COLO668 (cell line): ENCODE data around the gene MACO1.
A peak's percentile ranks its signal among the peaks of the same experiment; 100 is the strongest.
"Not testable (repeated sequence)": the region's sequence is repeated elsewhere in the genome, so short reads cannot be mapped to it uniquely, and the experiment has no call there.

Experiments used
- DNase-seq: peaks from one replicate; lab custom pipeline; 2025; ENCODE audit not compliant: unreplicated experiment; lab: John Stamatoyannopoulos, UW

The MACO1 gene

GRCh38 chr1:25456502-25456901, 25.8 kb downstream of the MACO1 start:
- DNase-seq: no peak

- DNase-seq: no peak
Observed at GRCh38 chr1:25458541-25459298, 28.0 kb downstream of the MACO1 start.

DNA sequence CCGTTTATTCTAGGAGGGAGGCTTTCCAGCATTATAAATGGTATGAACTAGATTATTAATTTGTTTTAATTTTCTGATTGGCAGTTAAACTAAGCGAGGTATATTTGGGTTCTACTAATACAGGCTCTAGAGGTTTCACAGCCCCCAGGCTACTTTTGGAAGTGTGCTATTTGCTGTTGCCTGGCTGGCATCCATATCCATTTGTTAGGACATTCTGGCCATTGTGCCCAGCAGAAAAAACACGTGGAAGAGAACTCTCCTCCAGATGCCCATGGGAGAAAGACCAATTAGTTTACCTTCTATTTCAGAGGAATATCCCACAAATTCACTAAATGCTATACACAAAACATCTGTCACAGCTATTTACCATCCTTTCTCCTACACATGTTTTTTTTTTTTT, 29.3 kb downstream of the MACO1 start:
- DNase-seq: no peak

GRCh38 chr1:25460816-25461215, 30.1 kb downstream of the MACO1 start:
- not testable (repeated sequence) for DNase-seq

- no peak for DNase-seq
Observed at GRCh38 chr1:25461849-25462248, 31.2 kb downstream of the MACO1 start.

DNA sequence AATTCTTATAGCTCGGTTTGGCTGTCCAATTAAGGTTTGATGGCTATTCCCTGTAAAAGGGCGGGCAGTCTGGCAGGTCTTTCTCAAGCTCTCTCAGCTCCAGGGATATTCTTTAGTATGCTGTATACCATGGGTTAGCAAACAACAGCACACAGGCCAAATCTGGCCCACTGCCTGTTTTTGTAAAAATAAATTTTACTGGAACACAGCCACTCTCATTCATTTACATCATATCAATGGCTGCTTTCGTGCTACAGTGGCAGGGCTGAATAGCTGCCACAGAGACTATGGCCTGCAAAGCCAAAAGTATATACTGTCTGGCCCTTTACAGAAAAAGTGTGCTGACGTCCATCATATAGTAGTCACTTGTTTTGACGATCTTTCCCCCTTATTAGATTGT, 32.0 kb downstream of the MACO1 start:
- no peak for DNase-seq

DNA sequence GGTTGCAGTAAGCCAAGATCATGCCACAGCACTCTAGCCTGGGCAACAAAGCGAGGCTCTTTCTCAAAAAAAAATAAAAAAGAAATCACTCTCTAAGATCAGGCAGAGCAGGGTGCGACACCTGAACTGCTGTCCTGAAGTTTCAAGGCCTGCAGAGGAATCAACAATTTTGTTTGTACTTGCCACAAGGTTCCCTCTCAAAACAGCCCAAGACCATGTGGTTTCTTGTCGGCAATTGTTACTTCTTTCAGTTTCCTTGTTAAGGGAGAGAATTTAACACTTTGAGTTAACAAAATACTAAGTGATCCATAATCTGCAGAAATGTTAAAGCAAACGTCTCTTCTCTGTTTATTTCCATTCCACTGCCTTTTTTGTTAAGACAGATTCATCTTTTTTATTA, 36.5 kb downstream of the MACO1 start:
- DNase-seq: no peak

DNA sequence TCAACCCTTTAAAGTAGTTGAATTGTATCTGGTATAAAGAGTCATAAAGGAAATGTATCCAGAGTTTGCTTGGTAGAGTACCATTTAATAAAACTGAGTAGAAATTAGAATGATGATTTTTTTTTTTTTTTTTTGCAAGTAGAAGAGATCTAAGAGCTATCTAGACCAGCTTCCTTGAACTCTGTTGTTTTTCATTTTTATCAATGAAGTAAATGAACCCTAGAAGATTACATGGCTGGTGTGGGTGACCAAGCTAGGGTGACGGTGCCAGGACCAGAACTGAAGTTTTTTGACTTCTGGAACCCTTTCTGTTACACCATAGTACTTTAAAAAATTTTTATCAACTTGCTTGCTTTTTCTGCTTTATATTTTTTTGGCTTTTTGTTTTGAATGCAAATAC, 36.9 kb downstream of the MACO1 start:
- DNase-seq: no peak

DNA sequence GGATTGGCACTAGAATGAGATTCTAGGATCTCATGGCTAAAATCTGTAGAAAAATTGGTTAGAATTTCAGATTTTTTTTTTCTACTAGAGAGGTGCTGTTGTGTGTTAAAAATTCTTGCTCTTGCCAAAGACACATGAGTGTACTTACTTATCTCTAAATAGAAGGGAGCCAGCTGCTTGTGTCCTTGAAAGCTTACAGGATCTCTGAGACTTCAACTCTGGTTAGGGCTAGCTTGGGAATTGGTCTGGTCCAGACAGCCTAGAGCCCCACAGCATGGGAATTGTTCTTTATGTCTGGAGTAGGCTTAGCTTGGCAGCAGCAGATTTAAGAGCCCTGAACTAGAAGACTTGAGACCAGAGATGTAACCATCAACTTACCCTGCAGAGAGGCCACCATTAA, 37.3 kb downstream of the MACO1 start:
- DNase-seq: no peak

- DNase-seq: no peak
Observed at GRCh38 chr1:25469177-25469576, 38.5 kb downstream of the MACO1 start.

DNA sequence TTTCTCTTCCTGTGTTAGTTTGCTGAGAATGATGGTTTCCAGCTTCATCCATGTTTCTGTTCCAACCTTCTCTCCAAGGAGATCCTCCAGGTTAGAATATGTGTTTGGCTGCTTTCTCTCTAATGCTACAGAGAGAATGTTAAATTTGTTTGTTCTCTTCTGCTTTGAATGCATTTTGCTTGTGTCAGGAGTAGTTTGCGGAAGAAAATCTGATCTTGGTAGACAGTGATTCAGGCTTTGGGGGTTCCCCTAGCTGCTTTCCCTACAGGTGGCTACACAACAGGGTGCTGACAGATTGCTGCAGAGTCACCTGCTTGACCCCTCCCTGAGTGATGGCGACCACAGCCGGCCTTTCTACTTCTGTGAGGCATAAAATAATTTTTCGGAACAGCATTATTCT, 41.8 kb downstream of the MACO1 start:
- peak; percentile 81 for DNase-seq

GRCh38 chr1:25473653-25474225, 43.0 kb downstream of the MACO1 start:
- no peak for DNase-seq

- no peak for DNase-seq
Observed at GRCh38 chr1:25474439-25475047, 43.8 kb downstream of the MACO1 start.

DNA sequence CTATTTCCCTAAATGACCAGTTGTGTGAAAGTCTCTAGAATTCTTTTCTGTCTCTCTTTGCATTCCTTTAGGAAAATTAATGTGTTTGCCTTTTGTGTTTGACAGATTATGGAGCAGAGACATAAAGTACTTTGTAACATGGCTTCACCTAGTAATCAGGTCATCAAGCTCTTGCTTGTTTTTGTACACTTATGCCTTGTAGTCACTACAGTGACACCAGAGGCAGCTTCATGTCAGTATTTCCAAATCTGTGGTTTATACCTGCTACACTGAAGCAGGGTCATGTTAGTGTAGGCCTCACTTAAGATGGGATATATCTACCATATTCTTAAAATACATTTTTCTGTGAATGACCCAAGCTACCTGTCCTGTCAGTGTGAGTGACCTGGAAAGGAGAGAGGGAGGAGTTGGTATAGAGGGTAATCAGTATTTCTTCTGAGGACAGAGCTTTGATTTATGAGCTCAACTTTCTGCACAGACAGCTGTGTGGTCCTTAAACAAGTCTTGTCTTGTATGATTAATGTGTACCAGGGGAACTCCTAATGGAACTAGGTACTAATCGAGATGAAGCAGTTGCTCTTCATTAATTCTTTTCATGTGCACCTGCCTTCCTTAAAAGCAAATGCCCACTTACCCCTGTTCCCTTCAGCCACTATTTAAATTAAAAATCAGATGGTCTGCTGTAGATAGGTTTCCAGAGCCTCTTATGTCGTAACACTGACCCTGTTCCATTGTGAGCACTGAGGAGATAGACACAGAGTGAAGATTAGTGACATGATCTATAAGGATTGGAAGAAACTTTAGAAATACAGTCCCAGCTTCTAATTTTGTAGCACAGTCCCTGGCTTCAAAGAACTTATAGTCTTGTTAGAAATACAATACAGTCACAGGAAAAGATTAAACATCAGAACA, 45.7 kb downstream of the MACO1 start:
- no peak for DNase-seq

- DNase-seq: no peak
Observed at GRCh38 chr1:25477448-25478034, 46.8 kb downstream of the MACO1 start.

DNA sequence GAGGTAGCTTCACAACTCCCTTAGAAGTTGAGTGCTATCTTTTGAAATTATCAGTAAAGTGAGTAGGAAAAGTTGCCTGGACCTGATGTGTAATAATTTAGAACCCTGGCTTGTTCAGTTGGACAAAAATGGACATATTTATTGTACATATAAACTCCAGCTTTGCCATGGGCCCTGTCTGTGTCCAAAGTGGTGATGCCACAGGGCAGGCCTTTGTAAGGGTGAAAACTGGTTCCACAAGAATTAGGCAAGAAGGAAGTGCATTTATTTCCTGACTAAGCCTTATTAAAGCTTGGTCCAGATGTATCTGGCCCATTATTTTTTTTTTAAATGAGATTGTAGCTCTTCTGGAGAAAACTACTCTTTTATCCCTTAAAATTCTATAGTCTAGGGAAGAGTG, 47.9 kb downstream of the MACO1 start:
- no peak for DNase-seq

GRCh38 chr1:25481625-25482024, 50.9 kb downstream of the MACO1 start:
- no peak for DNase-seq

DNA sequence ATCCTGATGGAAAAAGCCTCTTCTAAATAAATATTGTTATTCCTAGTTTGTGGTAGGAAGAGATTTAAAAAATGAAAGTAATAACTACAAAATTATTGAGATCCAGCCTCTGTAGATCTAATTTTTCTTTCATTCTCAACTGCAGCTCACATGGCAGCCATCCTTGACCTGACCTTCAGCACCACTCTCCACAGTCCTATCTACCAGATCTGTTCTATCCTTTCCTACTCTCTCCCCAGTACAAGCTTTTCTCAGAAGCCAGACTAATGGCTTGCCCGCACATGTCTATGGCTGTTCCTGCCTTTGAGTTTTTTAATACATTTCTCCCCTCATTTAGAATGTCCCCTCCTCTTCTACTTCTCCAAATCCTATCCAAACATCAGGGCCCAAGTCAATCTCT, 51.5 kb downstream of the MACO1 start:
- DNase-seq: no peak

DNA sequence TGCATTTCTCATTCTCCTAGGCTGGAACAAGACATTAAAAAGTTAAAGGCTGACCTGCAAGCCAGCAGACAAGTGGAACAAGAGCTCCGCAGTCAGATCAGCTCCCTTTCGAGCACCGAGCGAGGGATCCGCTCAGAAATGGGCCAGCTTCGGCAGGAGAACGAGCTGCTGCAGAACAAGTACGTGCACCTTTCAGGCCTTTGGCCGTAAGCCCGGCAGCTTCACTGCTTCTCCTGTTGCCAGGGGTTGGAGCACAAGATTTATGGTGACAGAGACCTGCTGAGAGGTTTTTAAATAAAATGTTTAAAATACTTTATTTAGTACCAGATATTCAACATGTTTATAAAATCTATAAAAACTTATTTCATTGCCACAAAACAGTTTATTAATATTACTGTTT, 53.4 kb downstream of the MACO1 start:
- no peak for DNase-seq

GRCh38 chr1:25484533-25484932, 53.8 kb downstream of the MACO1 start:
- DNase-seq: no peak
